HG03558 (cell line): ENCODE data around the gene SLC2A6.
"Not testable (repeated sequence)": the region's sequence is repeated elsewhere in the genome, so short reads cannot be mapped to it uniquely, and the experiment has no call there.

ENCODE experiments used
- ATAC-seq: cut with Tn5 transposase; IDR thresholded peaks from one replicate; pipeline ENCODE4 v1.9.1; 2021; ENCODE audit warnings: moderate number of reproducible peaks; ENCODE audit not compliant: unreplicated experiment; ENCODE audit errors: extremely low read depth

Gene SLC2A6

GRCh38 chr9:133465984-133466383 lies 12.9 kb downstream of the SLC2A6 start:
- no peak for ATAC-seq

GRCh38 chr9:133464638-133465037 lies 14.3 kb downstream of the SLC2A6 start:
- no peak for ATAC-seq

DNA sequence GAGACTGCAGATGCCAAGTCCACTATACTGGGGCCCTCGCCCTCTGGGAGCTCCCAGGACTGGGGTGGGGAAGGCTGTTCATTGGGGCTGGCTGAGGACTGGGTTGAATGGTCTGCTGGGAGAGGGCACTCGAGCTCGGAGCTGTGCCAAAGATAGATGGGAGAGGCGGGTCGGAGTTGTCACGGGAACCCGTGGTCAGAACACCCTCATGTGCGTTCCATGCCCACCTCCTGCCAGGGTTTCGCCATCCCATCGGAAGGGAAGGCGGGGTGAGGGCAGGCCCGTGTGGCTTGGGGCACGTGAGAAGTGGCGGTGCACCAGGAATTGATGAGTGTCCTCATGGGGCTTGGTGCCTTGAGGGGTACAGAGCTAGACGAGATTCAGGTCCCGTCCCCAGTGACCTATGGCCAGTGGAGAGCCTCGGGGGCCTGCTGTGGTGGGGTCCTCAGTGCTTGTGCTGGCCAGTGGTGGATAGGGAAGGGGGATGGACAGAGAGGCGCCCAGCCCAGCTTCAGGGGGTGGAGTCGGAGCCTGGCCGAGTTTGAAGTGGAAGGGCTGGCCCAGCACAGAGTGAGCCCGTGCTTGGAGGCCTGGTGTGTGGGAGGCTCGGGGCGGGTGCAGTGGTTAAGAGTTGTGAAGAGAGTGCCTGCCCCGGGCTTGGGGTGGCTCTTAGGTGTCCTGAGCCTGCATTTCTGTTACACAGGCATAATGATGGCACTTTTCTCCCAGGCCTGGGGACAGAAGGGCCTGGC lies 14.9 kb downstream of the SLC2A6 start:
- no peak for ATAC-seq

GRCh38 chr9:133463234-133463863 lies 15.6 kb downstream of the SLC2A6 start:
- no peak for ATAC-seq

DNA sequence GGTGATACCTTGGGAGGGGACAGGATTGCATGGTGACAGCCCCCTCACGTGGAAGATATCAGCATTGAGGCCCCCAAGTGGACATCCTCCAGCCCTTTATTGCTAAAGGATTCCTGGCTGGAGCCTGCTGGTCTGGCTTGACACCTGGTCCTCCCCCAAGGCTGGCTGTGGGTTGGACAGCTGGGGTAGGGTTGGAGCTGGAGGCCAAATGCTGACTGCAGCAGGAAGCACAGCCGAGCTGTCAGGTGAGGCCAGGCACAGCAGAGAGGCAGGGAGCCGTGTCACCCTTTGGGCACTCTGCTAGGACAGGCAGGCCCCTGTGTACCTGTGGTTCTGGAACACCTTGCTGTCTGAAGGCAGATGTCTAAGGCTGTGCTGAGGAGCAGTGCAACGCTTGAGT lies 16.9 kb downstream of the SLC2A6 start:
- ATAC-seq, result no peak

DNA sequence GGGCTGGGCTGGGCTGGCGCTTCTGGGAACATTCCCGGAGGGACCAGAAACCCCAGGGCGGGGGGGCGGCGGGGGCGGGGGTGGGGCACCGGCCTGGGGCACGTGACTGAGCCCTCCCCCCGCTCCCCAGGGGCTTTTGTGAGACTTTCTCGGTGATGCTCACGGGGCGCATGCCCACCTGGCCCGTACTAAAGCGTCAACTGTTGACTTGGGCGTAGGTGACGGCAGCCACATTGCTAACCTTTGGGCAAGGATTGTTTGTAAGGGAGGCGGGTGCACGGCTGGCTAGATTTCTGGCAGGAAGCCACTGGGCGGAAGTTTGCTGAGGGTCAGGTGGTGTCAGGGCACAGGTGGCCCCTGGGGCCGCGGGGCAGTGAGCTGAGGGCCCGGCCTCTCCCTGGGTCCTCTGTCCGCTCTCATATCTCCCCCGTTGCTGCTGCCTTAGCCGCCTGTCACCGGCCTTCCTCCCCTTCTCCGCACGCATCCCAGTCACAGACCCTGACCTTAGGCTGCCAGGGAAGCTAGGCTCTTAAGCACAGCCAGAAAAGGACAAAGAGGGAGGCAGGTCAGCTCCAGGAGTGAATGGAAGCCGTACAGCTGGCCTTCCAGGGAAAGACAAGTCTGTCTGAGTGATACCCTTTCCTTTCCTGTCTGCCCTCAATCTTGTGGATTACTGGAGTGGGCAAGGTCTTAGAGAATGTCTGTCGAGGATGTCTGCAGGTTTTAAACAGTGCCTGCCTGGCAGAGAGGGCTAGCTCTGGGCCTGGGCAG lies 18.3 kb downstream of the SLC2A6 start:
- no peak for ATAC-seq

- ATAC-seq, result no peak
These were observed 19.2 kb downstream of the SLC2A6 start, which contains the start of gene CACFD1 for GRCh38 chr9:133459476-133460404. Gene CACFD1 (plus strand): TSS chr9:133459978. CDS start chr9:133460067, 89 bp downstream.

GRCh38 chr9:133458643-133459312 lies 20.1 kb downstream of the SLC2A6 start:
- no peak for ATAC-seq

DNA sequence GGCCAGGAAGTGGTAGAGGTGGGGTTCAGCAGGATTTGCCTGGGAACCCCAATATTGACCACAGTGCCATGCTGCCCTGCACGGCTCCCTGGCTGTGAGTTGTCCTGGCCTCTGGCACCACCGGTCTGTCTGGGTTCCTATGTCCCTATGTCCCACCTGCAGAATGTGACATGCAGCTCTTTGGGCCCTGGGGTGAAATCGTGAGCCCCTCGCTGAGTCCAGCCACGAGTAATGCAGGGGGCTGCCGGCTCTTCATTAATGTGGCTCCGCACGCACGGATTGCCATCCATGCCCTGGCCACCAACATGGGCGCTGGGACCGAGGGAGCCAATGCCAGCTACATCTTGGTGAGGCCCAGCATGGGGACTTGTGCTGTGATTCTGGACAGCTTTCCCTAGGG lies 21.2 kb downstream of the SLC2A6 start:
- no peak for ATAC-seq

DNA sequence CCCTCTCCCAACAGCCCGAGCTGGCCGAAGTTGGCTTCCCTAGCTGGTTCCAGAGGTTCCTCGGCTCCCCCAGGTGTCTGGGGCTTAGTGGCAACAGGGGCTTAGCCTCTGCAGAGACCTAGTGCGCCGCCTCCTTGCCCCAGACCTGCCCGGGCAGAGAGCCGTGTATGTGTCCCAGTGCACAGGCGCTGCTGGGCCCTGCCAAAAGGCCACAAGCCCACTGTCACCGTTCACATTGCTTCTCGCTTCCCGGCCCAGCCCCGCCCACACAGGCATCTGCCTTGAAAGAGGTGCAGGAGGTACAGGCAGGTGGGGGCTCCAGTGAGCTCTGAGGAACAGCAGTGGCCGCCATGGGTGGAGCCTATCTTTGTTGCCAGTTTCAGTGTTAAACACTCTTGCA lies 21.7 kb downstream of the SLC2A6 start:
- ATAC-seq, result no peak

- ATAC-seq, result no peak
These were observed 22.5 kb downstream of the SLC2A6 start for GRCh38 chr9:133456409-133456808.

DNA sequence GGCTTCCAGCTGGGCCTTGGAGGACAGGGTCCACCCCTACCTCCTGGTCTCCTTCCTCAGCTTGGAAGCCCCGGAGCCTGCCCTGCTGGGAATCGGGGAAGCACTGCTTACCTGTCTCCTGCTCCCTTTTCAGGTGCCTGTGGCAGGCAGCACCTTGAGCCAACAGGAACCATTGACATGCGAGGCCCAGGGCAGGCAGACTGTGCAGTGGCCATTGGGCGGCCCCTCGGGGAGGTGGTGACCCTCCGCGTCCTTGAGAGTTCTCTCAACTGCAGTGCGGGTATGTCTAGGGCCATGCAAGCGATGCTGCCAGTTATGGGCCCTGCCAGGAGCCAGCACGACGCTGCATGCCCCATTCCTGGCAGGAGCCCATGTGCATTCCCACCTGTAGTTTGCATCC lies 23.0 kb downstream of the SLC2A6 start:
- ATAC-seq, result no peak

- no peak for ATAC-seq
These were observed 23.8 kb downstream of the SLC2A6 start for GRCh38 chr9:133454943-133455673.

DNA sequence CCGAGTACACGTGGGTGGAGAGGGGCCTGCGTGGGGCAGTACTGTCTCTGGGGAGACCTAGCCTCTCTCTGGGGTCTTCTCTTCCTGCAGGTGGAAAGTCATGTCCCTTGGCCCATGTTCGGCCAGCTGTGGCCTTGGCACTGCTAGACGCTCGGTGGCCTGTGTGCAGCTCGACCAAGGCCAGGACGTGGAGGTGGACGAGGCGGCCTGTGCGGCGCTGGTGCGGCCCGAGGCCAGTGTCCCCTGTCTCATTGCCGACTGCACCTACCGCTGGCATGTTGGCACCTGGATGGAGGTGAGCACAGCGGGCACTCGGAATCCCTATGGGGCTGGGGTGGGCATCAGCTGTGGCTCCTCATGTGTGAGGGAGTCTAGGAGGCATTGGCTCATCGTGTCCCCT lies 24.6 kb downstream of the SLC2A6 start:
- no peak for ATAC-seq

- no peak for ATAC-seq
These were observed 25.2 kb downstream of the SLC2A6 start for GRCh38 chr9:133453651-133454050.

GRCh38 chr9:133452562-133452961 lies 26.3 kb downstream of the SLC2A6 start:
- ATAC-seq, result no peak

GRCh38 chr9:133451865-133452264 lies 27.0 kb downstream of the SLC2A6 start:
- not testable (repeated sequence) for ATAC-seq

DNA sequence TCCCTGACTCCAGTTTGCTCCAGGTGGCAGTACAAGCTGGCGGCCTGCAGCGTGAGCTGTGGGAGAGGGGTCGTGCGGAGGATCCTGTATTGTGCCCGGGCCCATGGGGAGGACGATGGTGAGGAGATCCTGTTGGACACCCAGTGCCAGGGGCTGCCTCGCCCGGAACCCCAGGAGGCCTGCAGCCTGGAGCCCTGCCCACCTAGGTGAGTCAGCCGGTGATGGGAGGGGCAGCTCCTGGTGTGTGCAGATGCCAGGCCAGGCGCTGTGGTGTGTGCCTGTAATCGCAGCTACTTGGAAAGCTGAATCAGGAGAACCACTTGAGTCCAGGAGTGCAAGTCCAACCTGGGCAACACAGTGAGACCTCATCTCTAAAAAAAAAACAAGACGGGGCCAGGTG lies 29.1 kb downstream of the SLC2A6 start:
- ATAC-seq, result no peak

- no peak for ATAC-seq
These were observed 30.4 kb downstream of the SLC2A6 start for GRCh38 chr9:133448487-133448972.
